GM12892 (cell line): Measurements from ENCODE around the gene MAP2K6.

Source experiments
- POLR2A ChIP-seq: IDR thresholded peaks from 2 replicates; pipeline ENCODE4 v1.6.1; 2011; ENCODE audit warnings: low read depth, low read length, control low read depth
- POLR2AphosphoS5 ChIP-seq: IDR thresholded peaks from 2 replicates; pipeline ENCODE4 v1.6.1; 2011; ENCODE audit warnings: low read depth, low read length, control low read depth
- TAF1 ChIP-seq: IDR thresholded peaks from 2 replicates; pipeline ENCODE4 v1.6.1; 2011; ENCODE audit warnings: low read depth, mild to moderate bottlenecking, control low read depth, low read length, borderline replicate concordance

GRCh38 chr17:69434164-69434579 is 19.7 kb downstream of the MAP2K6 start:
- TF ChIP-seq TAF1 = no peak
- TF ChIP-seq POLR2A = no peak
- no peak for TF ChIP-seq POLR2AphosphoS5
